Central memory CD4-positive, alpha-beta T cell (primary cell): Measurements from ENCODE around the gene LAMTOR2.

ENCODE experiments used
- DNase-seq: peaks from one replicate; pipeline ENCODE4 v3.0.0; 2022

The LAMTOR2 gene

GRCh38 chr1:156099282-156099681, 44.7 kb downstream of the LAMTOR2 start:
- DNase-seq, result no peak

GRCh38 chr1:156100205-156100995, 45.8 kb downstream of the LAMTOR2 start:
- DNase-seq, result no peak

- DNase-seq, result no peak
Measured at GRCh38 chr1:156101880-156102279, 47.3 kb downstream of the LAMTOR2 start.

GRCh38 chr1:156102633-156103511, 48.3 kb downstream of the LAMTOR2 start:
- DNase-seq, result no peak

- DNase-seq, result no peak
Measured at GRCh38 chr1:156103521-156103947, 49.0 kb downstream of the LAMTOR2 start.

- DNase-seq, result peak; percentile 81
Measured at GRCh38 chr1:156104065-156104810, 49.7 kb downstream of the LAMTOR2 start.

- no peak for DNase-seq
Measured at GRCh38 chr1:156104861-156105832, 50.6 kb downstream of the LAMTOR2 start.

- no peak for DNase-seq
Measured at GRCh38 chr1:156106624-156107488, 52.3 kb downstream of the LAMTOR2 start.

- no peak for DNase-seq
Measured at GRCh38 chr1:156108057-156108456, 53.5 kb downstream of the LAMTOR2 start.
